ENCODE results near the gene TSPAN18. TPM values are rescaled to one million over a fixed set of nuclear protein-coding genes. Genes with fewer than 3 reads are reported as not detected.

TSPAN18 gene
- total and polyA plus RNA-seq, 2 experiments from 2014 or later: 6.0 to 10.6 TPM

DNA sequence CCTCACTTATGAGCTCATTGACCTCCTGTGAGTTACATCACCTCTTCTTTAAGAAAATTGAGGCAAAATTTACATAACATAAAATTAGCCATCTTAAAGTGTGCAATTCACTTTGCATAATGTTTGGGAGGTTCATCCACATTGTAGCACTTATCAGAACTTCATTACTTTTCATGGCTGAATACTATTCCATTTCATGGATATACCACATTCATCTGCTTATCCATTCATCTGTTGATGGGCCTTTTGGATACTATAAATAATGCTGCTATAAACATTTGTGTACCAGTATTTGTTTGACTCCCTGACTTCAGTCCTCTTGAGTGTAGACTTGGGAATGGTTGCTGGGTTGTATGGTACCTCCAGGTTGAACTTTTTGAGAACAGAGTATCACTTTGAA is 120.6 kb downstream of the TSPAN18 start:
- H3K27ac Mint-ChIP-seq: no peak overlapping the region
- ATAC-seq: no peak
- Histone ChIP-seq H3K9me2 (ENCODE audit: insufficient read depth) (no peaks in the 10 kb centered on the region), H3F3A (replicated peaks; ENCODE audit: low read depth) (no peaks in the 10 kb centered on the region), H4K20me1 (replicated peaks; ENCODE audit: insufficient read depth) (no peaks in the 10 kb centered on the region), H3K36me3 (ENCODE audit: insufficient read depth) (peaks cover 4% of the 10 kb centered on the region), H3K4me2 (no peak overlapping the region), H3K4me3 (no peak overlapping the region), H3K4me1 (ENCODE audit: insufficient read depth) (peaks cover 14% of the 10 kb centered on the region), H2AFZ (no peak overlapping the region), H3K27ac (ENCODE audit: low read depth) (no peak overlapping the region), H3K79me2 (replicated peaks; ENCODE audit: insufficient read depth) (no peaks in the 10 kb centered on the region), H3K27me3 (ENCODE audit: insufficient read depth) (no peaks in the 10 kb centered on the region)
- H3K36me3 Mint-ChIP-seq (ENCODE audit: low read depth): peaks cover 38% of the 10 kb centered on the region
- no peak for DNase-seq (ENCODE audit: low spot score)
- H3K4me3 Mint-ChIP-seq: no peak overlapping the region
- TF ChIP-seq, protein P1, sequence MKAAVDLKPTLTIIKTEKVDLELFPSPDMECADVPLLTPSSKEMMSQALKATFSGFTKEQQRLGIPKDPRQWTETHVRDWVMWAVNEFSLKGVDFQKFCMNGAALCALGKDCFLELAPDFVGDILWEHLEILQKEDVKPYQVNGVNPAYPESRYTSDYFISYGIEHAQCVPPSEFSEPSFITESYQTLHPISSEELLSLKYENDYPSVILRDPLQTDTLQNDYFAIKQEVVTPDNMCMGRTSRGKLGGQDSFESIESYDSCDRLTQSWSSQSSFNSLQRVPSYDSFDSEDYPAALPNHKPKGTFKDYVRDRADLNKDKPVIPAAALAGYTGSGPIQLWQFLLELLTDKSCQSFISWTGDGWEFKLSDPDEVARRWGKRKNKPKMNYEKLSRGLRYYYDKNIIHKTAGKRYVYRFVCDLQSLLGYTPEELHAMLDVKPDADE (IDR thresholded peaks at IDR 0.05): no peak
- TF ChIP-seq JUNB (IDR thresholded peaks at IDR 0.05; ENCODE audit: unreplicated experiment) (no peak), ZNF114 (CRISPR knock-in tag; IDR thresholded peaks at IDR 0.05) (no peak), POLR2AphosphoS5 (IDR thresholded peaks at IDR 0.05; ENCODE audit: low read depth) (no peak), ZNF331 (CRISPR knock-in tag; IDR thresholded peaks at IDR 0.05; ENCODE audit: low read depth) (no peak), NANOG (IDR thresholded peaks at IDR 0.05; ENCODE audit: borderline replicate concordance) (no peak), CREB1 (CRISPR knock-in tag; IDR thresholded peaks at IDR 0.05; ENCODE audit: low read depth) (no peak)
- TF ChIP-seq, protein P2, sequence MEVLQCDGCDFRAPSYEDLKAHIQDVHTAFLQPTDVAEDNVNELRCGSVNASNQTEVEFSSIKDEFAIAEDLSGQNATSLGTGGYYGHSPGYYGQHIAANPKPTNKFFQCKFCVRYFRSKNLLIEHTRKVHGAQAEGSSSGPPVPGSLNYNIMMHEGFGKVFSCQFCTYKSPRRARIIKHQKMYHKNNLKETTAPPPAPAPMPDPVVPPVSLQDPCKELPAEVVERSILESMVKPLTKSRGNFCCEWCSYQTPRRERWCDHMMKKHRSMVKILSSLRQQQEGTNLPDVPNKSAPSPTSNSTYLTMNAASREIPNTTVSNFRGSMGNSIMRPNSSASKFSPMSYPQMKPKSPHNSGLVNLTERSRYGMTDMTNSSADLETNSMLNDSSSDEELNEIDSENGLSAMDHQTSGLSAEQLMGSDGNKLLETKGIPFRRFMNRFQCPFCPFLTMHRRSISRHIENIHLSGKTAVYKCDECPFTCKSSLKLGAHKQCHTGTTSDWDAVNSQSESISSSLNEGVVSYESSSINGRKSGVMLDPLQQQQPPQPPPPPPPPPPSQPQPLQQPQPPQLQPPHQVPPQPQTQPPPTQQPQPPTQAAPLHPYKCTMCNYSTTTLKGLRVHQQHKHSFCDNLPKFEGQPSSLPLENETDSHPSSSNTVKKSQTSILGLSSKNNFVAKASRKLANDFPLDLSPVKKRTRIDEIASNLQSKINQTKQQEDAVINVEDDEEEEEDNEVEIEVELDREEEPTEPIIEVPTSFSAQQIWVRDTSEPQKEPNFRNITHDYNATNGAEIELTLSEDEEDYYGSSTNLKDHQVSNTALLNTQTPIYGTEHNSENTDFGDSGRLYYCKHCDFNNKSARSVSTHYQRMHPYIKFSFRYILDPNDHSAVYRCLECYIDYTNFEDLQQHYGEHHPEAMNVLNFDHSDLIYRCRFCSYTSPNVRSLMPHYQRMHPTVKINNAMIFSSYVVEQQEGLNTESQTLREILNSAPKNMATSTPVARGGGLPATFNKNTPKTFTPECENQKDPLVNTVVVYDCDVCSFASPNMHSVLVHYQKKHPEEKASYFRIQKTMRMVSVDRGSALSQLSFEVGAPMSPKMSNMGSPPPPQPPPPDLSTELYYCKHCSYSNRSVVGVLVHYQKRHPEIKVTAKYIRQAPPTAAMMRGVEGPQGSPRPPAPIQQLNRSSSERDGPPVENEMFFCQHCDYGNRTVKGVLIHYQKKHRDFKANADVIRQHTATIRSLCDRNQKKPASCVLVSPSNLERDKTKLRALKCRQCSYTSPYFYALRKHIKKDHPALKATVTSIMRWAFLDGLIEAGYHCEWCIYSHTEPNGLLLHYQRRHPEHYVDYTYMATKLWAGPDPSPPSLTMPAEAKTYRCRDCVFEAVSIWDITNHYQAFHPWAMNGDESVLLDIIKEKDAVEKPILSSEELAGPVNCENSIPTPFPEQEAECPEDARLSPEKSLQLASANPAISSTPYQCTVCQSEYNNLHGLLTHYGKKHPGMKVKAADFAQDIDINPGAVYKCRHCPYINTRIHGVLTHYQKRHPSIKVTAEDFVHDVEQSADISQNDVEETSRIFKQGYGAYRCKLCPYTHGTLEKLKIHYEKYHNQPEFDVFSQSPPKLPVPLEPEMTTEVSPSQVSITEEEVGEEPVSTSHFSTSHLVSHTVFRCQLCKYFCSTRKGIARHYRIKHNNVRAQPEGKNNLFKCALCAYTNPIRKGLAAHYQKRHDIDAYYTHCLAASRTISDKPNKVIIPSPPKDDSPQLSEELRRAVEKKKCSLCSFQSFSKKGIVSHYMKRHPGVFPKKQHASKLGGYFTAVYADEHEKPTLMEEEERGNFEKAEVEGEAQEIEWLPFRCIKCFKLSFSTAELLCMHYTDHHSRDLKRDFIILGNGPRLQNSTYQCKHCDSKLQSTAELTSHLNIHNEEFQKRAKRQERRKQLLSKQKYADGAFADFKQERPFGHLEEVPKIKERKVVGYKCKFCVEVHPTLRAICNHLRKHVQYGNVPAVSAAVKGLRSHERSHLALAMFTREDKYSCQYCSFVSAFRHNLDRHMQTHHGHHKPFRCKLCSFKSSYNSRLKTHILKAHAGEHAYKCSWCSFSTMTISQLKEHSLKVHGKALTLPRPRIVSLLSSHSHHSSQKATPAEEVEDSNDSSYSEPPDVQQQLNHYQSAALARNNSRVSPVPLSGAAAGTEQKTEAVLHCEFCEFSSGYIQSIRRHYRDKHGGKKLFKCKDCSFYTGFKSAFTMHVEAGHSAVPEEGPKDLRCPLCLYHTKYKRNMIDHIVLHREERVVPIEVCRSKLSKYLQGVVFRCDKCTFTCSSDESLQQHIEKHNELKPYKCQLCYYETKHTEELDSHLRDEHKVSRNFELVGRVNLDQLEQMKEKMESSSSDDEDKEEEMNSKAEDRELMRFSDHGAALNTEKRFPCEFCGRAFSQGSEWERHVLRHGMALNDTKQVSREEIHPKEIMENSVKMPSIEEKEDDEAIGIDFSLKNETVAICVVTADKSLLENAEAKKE (CRISPR knock-in tag; IDR thresholded peaks at IDR 0.05): no peak
- H3K4me1 Mint-ChIP-seq: peaks cover 41% of the 10 kb centered on the region
- peaks cover 13% of the 10 kb centered on the region for H3K27me3 Mint-ChIP-seq (ENCODE audit: insufficient read depth, low read depth, poor library complexity)
- peaks cover 33% of the 10 kb centered on the region for H3K9me3 Mint-ChIP-seq

Data from GM23338 (cell line).